HG03520 (cell line): ENCODE data around the gene C22orf23.

Experiments
- ATAC-seq: cut with Tn5 transposase; IDR thresholded peaks from one replicate; pipeline ENCODE4 v1.9.1; 2021; ENCODE audit warnings: mild to moderate bottlenecking, moderate library complexity; ENCODE audit not compliant: unreplicated experiment

Gene C22orf23

GRCh38 chr22:37953437-37954179, at the start of gene C22orf23, which contains the start of gene POLR2F:
Gene C22orf23, minus strand, starts transcription at chr22:37953601. Its CDS starts 452 bp downstream, at chr22:37953149.
Gene POLR2F, plus strand, starts transcription at chr22:37953699. Its CDS starts 89 bp downstream, at chr22:37953788.
- peak; percentile 75 for ATAC-seq

GRCh38 chr22:37999640-38000272, 46.4 kb upstream of the C22orf23 start:
- ATAC-seq = no peak

- no peak for ATAC-seq
Observed at GRCh38 chr22:37999236-37999635, 45.8 kb upstream of the C22orf23 start.

- no peak for ATAC-seq
Observed at GRCh38 chr22:37998543-37998942, 45.1 kb upstream of the C22orf23 start.

- no peak for ATAC-seq
Observed at GRCh38 chr22:37996515-37997246, 43.3 kb upstream of the C22orf23 start.

GRCh38 chr22:37996079-37996478, 42.7 kb upstream of the C22orf23 start:
- ATAC-seq = no peak

- ATAC-seq = no peak
Observed at GRCh38 chr22:37995460-37995859, 42.1 kb upstream of the C22orf23 start.

- no peak for ATAC-seq
Observed at GRCh38 chr22:37994982-37995381, 41.6 kb upstream of the C22orf23 start.

GRCh38 chr22:37994049-37994448, 40.6 kb upstream of the C22orf23 start:
- ATAC-seq = no peak

- no peak for ATAC-seq
Observed at GRCh38 chr22:37991731-37992442, 38.5 kb upstream of the C22orf23 start.

GRCh38 chr22:37990862-37991261, 37.5 kb upstream of the C22orf23 start:
- no peak for ATAC-seq

- ATAC-seq = no peak
Observed at GRCh38 chr22:37990301-37990700, 36.9 kb upstream of the C22orf23 start.

GRCh38 chr22:37989146-37990045, 36.0 kb upstream of the C22orf23 start:
- ATAC-seq = no peak

GRCh38 chr22:37986371-37986770, 33.0 kb upstream of the C22orf23 start:
- no peak for ATAC-seq

- no peak for ATAC-seq
Observed at GRCh38 chr22:37985751-37986281, 32.4 kb upstream of the C22orf23 start.

- ATAC-seq = no peak
Observed at GRCh38 chr22:37985050-37985585, 31.7 kb upstream of the C22orf23 start.

- no peak for ATAC-seq
Observed at GRCh38 chr22:37983860-37984791, 30.7 kb upstream of the C22orf23 start, which contains the start of gene SOX10. Gene SOX10, minus strand, starts transcription at chr22:37984555. Its CDS starts 771 bp downstream, at chr22:37983784.
